Spleen (tissue), 7 donors: ENCODE results near the gene APOC1.
"Not testable (repeated sequence)": the region's sequence is repeated elsewhere in the genome, so short reads cannot be mapped to it uniquely, and the experiment has no call there.

ENCODE experiments used
- CTCF ChIP-seq, 11 experiments: fragments of 200-600 bp in 7 of 11; fragments of 450-650 bp in 4 of 11; sonication (generic) in 4 of 11; IDR thresholded peaks in 8 of 11; conservative IDR thresholded peaks in 3 of 11; 1 replicate in 7 of 11; 2 replicates in 4 of 11; pipeline versions ENCODE4 v1.4.0 to v1.8.0; 2016 to 2021; ENCODE audit warnings: antibody characterized with exemption in 11 of 11, inconsistent platforms in 4 of 11, mild to moderate bottlenecking in 1 of 11
- POLR2AphosphoS5 ChIP-seq, 3 donors: sonication (generic); formaldehyde crosslinking; IDR thresholded peaks; one replicate each; pipeline ENCODE4 v1.5.1; 2017; ENCODE audit warnings: antibody characterized with exemption in 3 of 3
- donor health status: DM: no; HTN: no; CAD: no; lungs with moderate emphysema.
- donor health status: DM: no; HTN: no; CAD: no.
- donor health status: DM: no; HTN: no; CAD: no.

GRCh38 chr19:44913512-44914432 lies 636 bp upstream of the APOC1 start:
- not testable (repeated sequence) for TF ChIP-seq CTCF (IDR thresholded peaks at IDR 0.05 in 8 of 11, conservative IDR thresholded peaks at IDR 0.05 in 3 of 11); POLR2AphosphoS5 (IDR thresholded peaks at IDR 0.05)
